Measurements from ENCODE around the gene AFAP1L2.

AFAP1L2 gene

GRCh38 chr10:114373631-114374030, 30.7 kb downstream of the AFAP1L2 start (continued):
- no peak for TF ChIP-seq OSR1 (CRISPR knock-in tag; IDR thresholded peaks at IDR 0.05)
- TF ChIP-seq CSDC2 (CRISPR knock-in tag; IDR thresholded peaks at IDR 0.05), result no peak
- TF ChIP-seq ZNF70 (CRISPR knock-in tag; IDR thresholded peaks at IDR 0.05), result no peak
- no peak for TF ChIP-seq ISL1 (CRISPR knock-in tag; IDR thresholded peaks at IDR 0.05)
- TF ChIP-seq, protein P1, sequence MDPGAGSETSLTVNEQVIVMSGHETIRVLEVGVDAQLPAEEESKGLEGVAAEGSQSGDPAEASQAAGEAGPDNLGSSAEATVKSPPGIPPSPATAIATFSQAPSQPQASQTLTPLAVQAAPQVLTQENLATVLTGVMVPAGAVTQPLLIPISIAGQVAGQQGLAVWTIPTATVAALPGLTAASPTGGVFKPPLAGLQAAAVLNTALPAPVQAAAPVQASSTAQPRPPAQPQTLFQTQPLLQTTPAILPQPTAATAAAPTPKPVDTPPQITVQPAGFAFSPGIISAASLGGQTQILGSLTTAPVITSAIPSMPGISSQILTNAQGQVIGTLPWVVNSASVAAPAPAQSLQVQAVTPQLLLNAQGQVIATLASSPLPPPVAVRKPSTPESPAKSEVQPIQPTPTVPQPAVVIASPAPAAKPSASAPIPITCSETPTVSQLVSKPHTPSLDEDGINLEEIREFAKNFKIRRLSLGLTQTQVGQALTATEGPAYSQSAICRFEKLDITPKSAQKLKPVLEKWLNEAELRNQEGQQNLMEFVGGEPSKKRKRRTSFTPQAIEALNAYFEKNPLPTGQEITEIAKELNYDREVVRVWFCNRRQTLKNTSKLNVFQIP (CRISPR knock-in tag; IDR thresholded peaks at IDR 0.05; ENCODE audit: borderline replicate concordance, low read depth), result no peak
- TF ChIP-seq CREB5 (CRISPR knock-in tag; IDR thresholded peaks at IDR 0.05; ENCODE audit: low read depth), result no peak
- no peak for TF ChIP-seq ZFP30 (CRISPR knock-in tag; IDR thresholded peaks at IDR 0.05)
- no peak for TF ChIP-seq PPARA (CRISPR knock-in tag; IDR thresholded peaks at IDR 0.05; ENCODE audit: borderline replicate concordance)

- ATAC-seq, result no peak
- TF ChIP-seq TCF4 (CRISPR knock-in tag; IDR thresholded peaks at IDR 0.05; ENCODE audit: borderline replicate concordance) (no peak), OSR1 (CRISPR knock-in tag; IDR thresholded peaks at IDR 0.05) (no peak), RARB (CRISPR knock-in tag; IDR thresholded peaks at IDR 0.05) (no peak), CSDC2 (CRISPR knock-in tag; IDR thresholded peaks at IDR 0.05) (no peak), ISL1 (CRISPR knock-in tag; IDR thresholded peaks at IDR 0.05) (no peak), ZFP3 (CRISPR knock-in tag; IDR thresholded peaks at IDR 0.05) (no peak), ESRRG (CRISPR knock-in tag; IDR thresholded peaks at IDR 0.05) (no peak), PPARA (CRISPR knock-in tag; IDR thresholded peaks at IDR 0.05; ENCODE audit: borderline replicate concordance) (no peak), SNAI2 (CRISPR knock-in tag; IDR thresholded peaks at IDR 0.05) (no peak), BACH2 (CRISPR knock-in tag; IDR thresholded peaks at IDR 0.05; ENCODE audit: borderline replicate concordance) (no peak), ZNF70 (CRISPR knock-in tag; IDR thresholded peaks at IDR 0.05) (no peak), GLIS3 (CRISPR knock-in tag; IDR thresholded peaks at IDR 0.05) (no peak), TSHZ2 (CRISPR knock-in tag; IDR thresholded peaks at IDR 0.05) (no peak), TOX (CRISPR knock-in tag; IDR thresholded peaks at IDR 0.05; ENCODE audit: borderline replicate concordance) (no peak), CREB5 (CRISPR knock-in tag; IDR thresholded peaks at IDR 0.05; ENCODE audit: low read depth) (no peak)
- TF ChIP-seq, protein P2, sequence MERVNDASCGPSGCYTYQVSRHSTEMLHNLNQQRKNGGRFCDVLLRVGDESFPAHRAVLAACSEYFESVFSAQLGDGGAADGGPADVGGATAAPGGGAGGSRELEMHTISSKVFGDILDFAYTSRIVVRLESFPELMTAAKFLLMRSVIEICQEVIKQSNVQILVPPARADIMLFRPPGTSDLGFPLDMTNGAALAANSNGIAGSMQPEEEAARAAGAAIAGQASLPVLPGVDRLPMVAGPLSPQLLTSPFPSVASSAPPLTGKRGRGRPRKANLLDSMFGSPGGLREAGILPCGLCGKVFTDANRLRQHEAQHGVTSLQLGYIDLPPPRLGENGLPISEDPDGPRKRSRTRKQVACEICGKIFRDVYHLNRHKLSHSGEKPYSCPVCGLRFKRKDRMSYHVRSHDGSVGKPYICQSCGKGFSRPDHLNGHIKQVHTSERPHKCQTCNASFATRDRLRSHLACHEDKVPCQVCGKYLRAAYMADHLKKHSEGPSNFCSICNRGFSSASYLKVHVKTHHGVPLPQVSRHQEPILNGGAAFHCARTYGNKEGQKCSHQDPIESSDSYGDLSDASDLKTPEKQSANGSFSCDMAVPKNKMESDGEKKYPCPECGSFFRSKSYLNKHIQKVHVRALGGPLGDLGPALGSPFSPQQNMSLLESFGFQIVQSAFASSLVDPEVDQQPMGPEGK (CRISPR knock-in tag; IDR thresholded peaks at IDR 0.05; ENCODE audit: borderline replicate concordance), result no peak
Observed at GRCh38 chr10:114372995-114373394, 31.3 kb downstream of the AFAP1L2 start.

DNA sequence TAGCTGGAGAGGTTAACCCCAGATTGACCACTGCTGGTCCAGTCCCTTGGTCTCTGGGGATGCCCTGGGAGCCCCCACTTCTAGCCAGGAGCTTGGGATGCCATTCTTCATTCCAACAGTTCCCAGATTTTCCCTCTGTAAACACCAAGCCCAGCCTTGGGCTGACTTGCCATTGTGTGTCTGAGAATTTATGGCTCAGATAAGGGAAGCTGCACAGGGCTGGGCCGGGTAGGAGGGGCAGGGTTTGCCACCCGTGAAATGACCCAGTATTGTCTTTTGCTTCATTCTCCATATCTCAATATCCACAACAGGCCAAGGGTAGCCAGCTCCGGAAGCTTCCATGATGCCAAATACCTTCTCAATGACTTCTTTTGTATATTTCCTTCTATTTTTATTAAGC, 32.1 kb downstream of the AFAP1L2 start:
- ATAC-seq, result no peak
- no peak for TF ChIP-seq CSDC2 (CRISPR knock-in tag; IDR thresholded peaks at IDR 0.05)
- TF ChIP-seq ZFP30 (CRISPR knock-in tag; IDR thresholded peaks at IDR 0.05), result no peak
- no peak for TF ChIP-seq ZNF8 (CRISPR knock-in tag; IDR thresholded peaks at IDR 0.05)
- TF ChIP-seq SNAI2 (CRISPR knock-in tag; IDR thresholded peaks at IDR 0.05), result no peak
- no peak for TF ChIP-seq TOX (CRISPR knock-in tag; IDR thresholded peaks at IDR 0.05; ENCODE audit: borderline replicate concordance)
- TF ChIP-seq ZNF70 (CRISPR knock-in tag; IDR thresholded peaks at IDR 0.05), result no peak
- no peak for TF ChIP-seq ISL1 (CRISPR knock-in tag; IDR thresholded peaks at IDR 0.05)
- TF ChIP-seq RARB (CRISPR knock-in tag; IDR thresholded peaks at IDR 0.05), result no peak
- no peak for TF ChIP-seq ZNF565 (CRISPR knock-in tag; conservative IDR thresholded peaks at IDR 0.05; ENCODE audit: low read depth)
- no peak for TF ChIP-seq ZFP3 (CRISPR knock-in tag; IDR thresholded peaks at IDR 0.05)
- TF ChIP-seq TSHZ2 (CRISPR knock-in tag; IDR thresholded peaks at IDR 0.05), result no peak
- no peak for TF ChIP-seq ZC3H10 (CRISPR knock-in tag; IDR thresholded peaks at IDR 0.05)
- no peak for TF ChIP-seq ARNTL (CRISPR knock-in tag; IDR thresholded peaks at IDR 0.05; ENCODE audit: borderline replicate concordance, low read depth)
- TF ChIP-seq GLIS3 (CRISPR knock-in tag; IDR thresholded peaks at IDR 0.05), result no peak
- no peak for TF ChIP-seq PPARA (CRISPR knock-in tag; IDR thresholded peaks at IDR 0.05; ENCODE audit: borderline replicate concordance)
- TF ChIP-seq, protein P1 (CRISPR knock-in tag; IDR thresholded peaks at IDR 0.05; ENCODE audit: borderline replicate concordance, low read depth), result no peak
- no peak for TF ChIP-seq TCF4 (CRISPR knock-in tag; IDR thresholded peaks at IDR 0.05; ENCODE audit: borderline replicate concordance)
- TF ChIP-seq ESRRG (CRISPR knock-in tag; IDR thresholded peaks at IDR 0.05), result no peak
- TF ChIP-seq OSR1 (CRISPR knock-in tag; IDR thresholded peaks at IDR 0.05), result no peak
